Measurements from ENCODE around the gene STPG4. TPM values are rescaled to one million over a fixed set of nuclear protein-coding genes. Genes with fewer than 3 reads are reported as not detected.
"Not testable (repeated sequence)": the region's sequence is repeated elsewhere in the genome, so short reads cannot be mapped to it uniquely, and the experiment has no call there.

Gene STPG4
- total RNA-seq, 8 experiments from 2014 or later, result 0.22 to 1.5 (median 0.50) TPM; not detected in 1

DNA sequence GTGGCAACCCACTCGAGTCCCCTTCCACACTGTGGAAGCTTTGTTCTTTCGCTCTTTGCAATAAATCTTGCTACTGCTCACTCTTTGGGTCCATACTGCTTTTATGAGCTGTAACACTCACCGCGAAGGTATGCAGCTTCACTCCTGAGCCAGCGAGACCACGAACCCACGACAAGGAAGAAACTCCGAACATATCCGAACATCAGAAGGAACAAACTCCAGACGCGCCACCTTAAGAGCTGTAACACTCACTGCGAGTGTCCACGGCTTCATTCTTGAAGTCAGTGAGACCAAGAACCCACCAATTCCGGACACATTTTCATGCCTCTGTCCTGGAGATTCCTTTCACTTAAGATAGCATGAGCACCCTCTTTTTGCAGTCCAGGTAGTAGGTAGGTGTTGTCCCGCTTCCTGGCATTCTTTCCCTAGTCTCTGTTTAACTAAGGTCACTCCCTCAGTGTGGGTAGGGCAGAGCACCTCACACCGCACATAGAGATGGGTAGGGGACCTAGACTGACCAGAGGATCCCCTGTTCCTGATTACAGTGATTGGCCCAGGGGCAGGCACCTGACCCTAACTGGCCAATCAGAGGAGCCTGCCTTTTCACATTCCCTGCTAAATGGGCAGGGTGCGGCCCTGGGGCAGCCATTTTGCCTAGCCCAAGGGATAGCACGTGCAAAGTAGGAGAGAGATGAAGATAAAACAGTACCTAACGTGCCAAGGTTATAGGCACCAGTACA, 46.7 kb downstream of the STPG4 start:
- in situ Hi-C loops (cut with MboI; ENCODE audit: low pct_unique_long_range_greater_than_20kb in 2 of 9, low sequenced_read_pairs in 9 of 9, unreplicated experiment in 9 of 9); H3K4me3 ChIP-seq; H3K4me1 ChIP-seq (replicated peaks in 1 of 2); ATAC-seq (replicated peaks in 6 of 8); H3K27ac ChIP-seq: not testable (repeated sequence)
- WGBS, 10 experiments, result 65 to 100% (median 90%) methylated on average over 2 to 5 of the region's 19 CpGs; no CpG with 5 or more reads in 2 of the 10 experiments

DNA sequence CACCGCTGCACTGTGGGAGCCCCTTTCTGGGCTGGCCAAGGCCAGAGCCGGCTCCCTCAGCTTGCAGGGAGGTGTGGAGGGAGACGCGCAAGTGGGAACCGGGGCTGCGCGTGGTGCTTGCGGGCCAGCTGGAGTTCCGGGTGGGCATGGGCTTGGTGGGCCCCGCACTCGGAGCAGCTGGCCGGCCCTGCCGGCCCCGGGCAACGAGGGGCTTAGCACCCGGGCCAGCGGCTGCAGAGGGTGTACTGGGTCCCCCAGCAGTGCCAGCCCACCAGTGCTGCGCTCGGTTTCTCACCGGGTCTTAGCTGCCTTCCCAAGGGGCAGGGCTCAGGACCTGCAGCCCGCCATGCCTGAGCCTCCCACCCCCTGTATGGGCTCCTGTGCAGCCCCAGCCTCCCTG, 47.9 kb downstream of the STPG4 start:
- WGBS, 10 experiments, result no CpG with 5 or more reads among the region's 21 CpGs

DNA sequence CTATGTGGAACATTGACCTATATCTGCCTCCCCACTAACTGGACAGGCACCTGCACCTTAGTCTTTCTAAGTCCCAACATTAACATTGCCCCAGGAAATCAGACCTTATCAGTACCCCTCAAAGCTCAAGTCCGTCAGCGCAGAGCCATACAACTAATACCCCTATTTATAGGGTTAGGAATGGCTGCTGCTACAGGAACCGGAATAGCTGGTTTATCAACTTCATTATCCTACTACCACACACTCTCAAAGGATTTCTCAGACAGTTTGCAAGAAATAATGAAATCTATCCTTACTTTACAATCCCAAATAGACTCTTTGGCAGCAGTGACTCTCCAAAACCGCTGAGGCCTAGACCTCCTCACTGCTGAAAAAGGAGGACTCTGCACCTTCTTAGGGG, 48.9 kb downstream of the STPG4 start:
- H3K27ac ChIP-seq; in situ Hi-C loops (cut with MboI; ENCODE audit: low pct_unique_long_range_greater_than_20kb in 2 of 9, low sequenced_read_pairs in 9 of 9, unreplicated experiment in 9 of 9); ATAC-seq (replicated peaks in 6 of 8); H3K4me1 ChIP-seq (replicated peaks in 1 of 2); H3K4me3 ChIP-seq: not testable (repeated sequence)
- 100% methylated on average over 2 of the region's 4 CpGs; no CpG with 5 or more reads in 9 of the 10 experiments for WGBS, 10 experiments

More for the DNA sequence above, 47.9 kb downstream of the STPG4 start:
- H3K4me1 ChIP-seq (replicated peaks in 1 of 2); ATAC-seq (replicated peaks in 6 of 8); H3K27ac ChIP-seq; in situ Hi-C loops (cut with MboI; ENCODE audit: low pct_unique_long_range_greater_than_20kb in 2 of 9, low sequenced_read_pairs in 9 of 9, unreplicated experiment in 9 of 9); H3K4me3 ChIP-seq: not testable (repeated sequence)

DNA sequence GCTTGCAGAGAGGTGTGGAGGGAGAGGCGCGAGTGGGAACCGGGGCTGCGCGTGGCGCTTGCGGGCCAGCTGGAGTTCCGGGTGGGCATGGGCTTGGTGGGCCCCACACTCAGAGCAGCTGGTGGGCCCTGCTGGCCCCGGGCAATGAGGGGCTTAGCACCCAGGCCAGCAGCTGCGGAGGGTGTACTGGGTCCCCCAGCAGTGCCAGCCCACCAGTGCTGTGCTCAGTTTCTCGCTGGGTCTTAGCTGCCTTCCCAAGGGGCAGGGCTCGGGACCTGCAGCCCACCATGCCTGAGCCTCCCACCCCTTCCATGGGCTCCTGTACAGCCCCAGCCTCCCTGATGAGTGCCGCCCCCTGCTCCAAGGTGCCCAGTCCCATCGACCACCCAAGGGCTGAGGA, 55.4 kb downstream of the STPG4 start:
- H3K27ac ChIP-seq; H3K4me3 ChIP-seq; in situ Hi-C loops (cut with MboI; ENCODE audit: low pct_unique_long_range_greater_than_20kb in 2 of 9, low sequenced_read_pairs in 9 of 9, unreplicated experiment in 9 of 9); ATAC-seq (replicated peaks in 6 of 8): not testable (repeated sequence)
- H3K4me1 ChIP-seq (replicated peaks in 1 of 2), result peaks cover 14% of the 10 kb centered on the region in 2 donors
- whole genome bisulfite sequencing, 10 experiments, result 100% methylated on average over 6 of the region's 14 CpGs; no CpG with 5 or more reads in 9 of the 10 experiments

DNA sequence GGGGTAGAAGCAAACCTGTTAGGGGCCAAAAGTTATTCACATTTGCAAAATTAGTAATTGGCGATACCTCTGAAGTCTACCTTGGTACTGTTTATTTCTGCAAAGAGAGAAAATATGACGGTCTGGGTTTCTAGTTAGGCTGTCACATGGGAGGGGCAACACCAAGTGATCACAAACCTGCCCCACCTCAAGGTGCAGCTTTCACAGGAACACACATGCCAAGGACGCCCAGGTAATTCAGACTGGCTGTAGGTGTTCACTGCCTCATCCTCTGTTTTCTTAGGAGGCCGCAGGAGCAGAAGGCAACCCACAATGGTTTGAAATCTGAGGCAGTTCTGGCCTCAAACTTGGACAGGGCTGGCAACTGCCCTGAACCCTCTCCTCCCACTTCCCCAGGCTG, 56.2 kb downstream of the STPG4 start:
- in situ Hi-C loops (cut with MboI; ENCODE audit: low pct_unique_long_range_greater_than_20kb in 2 of 9, low sequenced_read_pairs in 9 of 9, unreplicated experiment in 9 of 9), result no loop called here
- 83 to 100% (median 98%) methylated on average over 1 to 4 of the region's 4 CpGs; no CpG with 5 or more reads in 4 of the 10 experiments for WGBS, 10 experiments

DNA sequence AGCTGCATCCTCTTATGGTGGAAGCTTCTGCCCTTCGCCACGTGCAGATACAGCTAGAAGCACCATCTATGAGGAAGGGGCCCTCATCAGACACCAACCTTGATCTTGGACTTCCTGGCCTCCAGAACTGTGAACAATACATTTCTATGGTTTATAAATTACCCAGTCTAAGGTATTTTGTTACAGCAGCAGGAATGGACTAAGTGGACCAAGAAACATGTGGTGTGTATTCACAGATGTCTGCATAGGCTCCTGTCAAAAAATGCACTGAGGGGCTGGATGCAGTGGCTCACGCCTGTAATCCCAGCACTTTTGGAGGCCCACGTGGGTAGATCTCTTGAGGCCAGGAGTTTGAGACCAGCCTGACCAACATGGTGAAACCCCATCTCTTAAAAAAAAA, 57.5 kb downstream of the STPG4 start:
- 42 to 100% (median 71%) methylated on average over 1 to 2 of the region's 4 CpGs; no CpG with 5 or more reads in 4 of the 10 experiments for WGBS, 10 experiments
- in situ Hi-C loops (cut with MboI; ENCODE audit: low pct_unique_long_range_greater_than_20kb in 2 of 9, low sequenced_read_pairs in 9 of 9, unreplicated experiment in 9 of 9), result no loop called here
- no peak overlapping the region for H3K27ac ChIP-seq
- ATAC-seq (replicated peaks in 6 of 8), result no peak
- no peak overlapping the region for H3K4me3 ChIP-seq
- H3K4me1 ChIP-seq (replicated peaks in 1 of 2), result peaks cover 14% of the 10 kb centered on the region in 2 donors

More for the DNA sequence above, 56.2 kb downstream of the STPG4 start:
- H3K27ac ChIP-seq, result no peak overlapping the region
- peaks cover 14% of the 10 kb centered on the region in 2 donors for H3K4me1 ChIP-seq (replicated peaks in 1 of 2)
- ATAC-seq (replicated peaks in 6 of 8), result no peak
- no peak overlapping the region for H3K4me3 ChIP-seq

DNA sequence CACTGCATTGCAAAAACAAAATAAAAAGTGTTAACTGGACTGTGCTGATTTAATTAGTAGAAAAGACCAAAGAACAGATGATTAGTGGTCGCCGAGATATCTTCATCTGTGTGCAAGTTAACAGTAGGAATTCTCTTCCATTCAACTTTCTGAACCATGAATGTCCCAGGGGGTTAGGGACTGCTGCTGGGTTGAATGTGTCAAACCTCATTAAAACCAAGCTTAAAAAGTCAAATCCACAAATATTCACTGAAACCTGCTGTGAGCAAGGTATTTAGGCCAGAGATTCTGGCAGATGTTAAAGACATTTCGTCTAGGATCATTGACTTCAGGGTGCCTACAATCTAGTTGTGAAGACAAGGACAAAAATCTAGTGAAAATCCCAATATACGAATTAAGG, 58.7 kb downstream of the STPG4 start:
- WGBS, 10 experiments, result 68 to 100% (median 87%) methylated on average over 2 to 4 of the region's 4 CpGs; no CpG with 5 or more reads in 1 of the 10 experiments
- Histone ChIP-seq H3K4me1 (replicated peaks in 1 of 2) (peaks cover 12 to 14% of the 10 kb centered on the region in 2 donors), H3K27ac (no peak overlapping the region), H3K4me3 (no peak overlapping the region)
- no peak for ATAC-seq (replicated peaks in 6 of 8)
- in situ Hi-C loops (cut with MboI; ENCODE audit: low pct_unique_long_range_greater_than_20kb in 2 of 9, low sequenced_read_pairs in 9 of 9, unreplicated experiment in 9 of 9), result no loop called here

DNA sequence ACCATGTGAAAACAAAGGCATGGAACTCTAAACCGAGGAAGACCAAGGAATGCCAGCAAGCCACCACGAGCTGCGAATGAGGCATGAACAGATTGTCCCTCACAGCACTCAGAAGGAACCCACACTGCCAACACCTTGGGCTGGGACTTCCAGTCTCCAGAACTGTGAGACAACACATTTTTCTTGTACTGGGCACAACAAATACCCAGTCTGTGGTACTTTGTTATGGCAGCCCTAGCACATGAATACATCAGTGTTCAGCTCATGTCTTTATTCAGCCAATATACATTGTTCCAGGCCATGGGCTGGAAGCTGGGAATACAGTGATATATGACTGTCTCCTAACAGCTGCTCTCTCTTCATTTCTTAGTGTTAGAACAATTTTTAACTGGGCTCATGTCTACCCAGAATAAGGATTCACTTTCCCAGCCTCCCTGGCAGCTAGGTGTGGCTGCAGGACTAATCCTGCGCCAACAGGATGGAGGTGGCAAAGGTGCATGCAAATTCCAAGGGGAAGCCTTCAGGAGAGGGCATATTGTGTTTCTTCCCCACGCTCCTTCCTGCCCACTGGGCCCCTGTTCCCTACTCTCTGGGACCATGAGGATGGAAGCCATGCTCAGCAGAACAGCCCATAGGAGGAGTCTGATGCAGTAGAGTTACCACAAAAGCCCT, 59.6 kb downstream of the STPG4 start:
- Histone ChIP-seq H3K27ac (no peak overlapping the region), H3K4me1 (replicated peaks in 1 of 2) (peaks cover 12 to 14% of the 10 kb centered on the region in 2 donors), H3K4me3 (no peak overlapping the region)
- in situ Hi-C loops (cut with MboI; ENCODE audit: low pct_unique_long_range_greater_than_20kb in 2 of 9, low sequenced_read_pairs in 9 of 9, unreplicated experiment in 9 of 9), result no loop called here
- 60 to 100% (median 94%) methylated on average over 1 to 4 of the region's 5 CpGs; no CpG with 5 or more reads in 4 of the 10 experiments for WGBS, 10 experiments
- peak in 5 of 8 experiments; percentile 58 to 79 (median 71) for ATAC-seq (replicated peaks in 6 of 8)

DNA sequence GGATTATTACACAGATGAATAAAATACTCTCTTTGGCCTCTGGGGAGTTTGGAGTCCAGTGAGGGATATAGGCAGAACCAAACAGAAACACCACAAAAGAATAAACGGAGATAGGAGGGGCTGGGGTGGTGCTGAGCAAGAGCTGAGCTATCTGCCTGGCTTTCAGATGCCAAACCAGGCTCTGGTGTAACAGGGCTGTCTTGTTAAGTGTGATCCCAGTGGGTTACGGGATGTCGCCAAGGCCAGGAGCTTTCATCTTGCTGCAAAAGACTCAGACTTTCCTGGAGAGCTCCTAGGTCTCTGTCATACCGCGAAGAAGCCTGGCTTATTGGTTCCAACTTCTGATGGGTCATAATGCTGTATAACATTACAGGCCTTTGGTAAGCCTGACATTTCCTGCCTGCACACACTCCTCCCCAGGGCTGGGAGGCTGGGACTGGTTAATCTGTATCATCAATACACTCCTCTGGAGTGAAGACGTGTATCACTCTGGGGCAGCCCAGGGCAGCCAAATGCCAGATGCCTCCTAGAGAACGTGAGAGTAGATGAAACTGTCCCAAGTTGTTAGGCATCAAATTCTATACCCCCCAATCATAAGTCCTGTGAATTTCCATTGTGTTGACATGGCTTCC, 60.5 kb downstream of the STPG4 start:
- Histone ChIP-seq H3K27ac (no peak overlapping the region), H3K4me3 (no peak overlapping the region), H3K4me1 (replicated peaks in 1 of 2) (peaks cover 12 to 14% of the 10 kb centered on the region in 2 donors)
- WGBS, 10 experiments, result 12 to 100% (median 73%) methylated on average over 1 to 6 of the region's 7 CpGs; no CpG with 5 or more reads in 2 of the 10 experiments
- in situ Hi-C loops (cut with MboI; ENCODE audit: low pct_unique_long_range_greater_than_20kb in 2 of 9, low sequenced_read_pairs in 9 of 9, unreplicated experiment in 9 of 9), result no loop called here
- peak in 2 of 8 experiments; percentile 56 to 73 for ATAC-seq (replicated peaks in 6 of 8)

DNA sequence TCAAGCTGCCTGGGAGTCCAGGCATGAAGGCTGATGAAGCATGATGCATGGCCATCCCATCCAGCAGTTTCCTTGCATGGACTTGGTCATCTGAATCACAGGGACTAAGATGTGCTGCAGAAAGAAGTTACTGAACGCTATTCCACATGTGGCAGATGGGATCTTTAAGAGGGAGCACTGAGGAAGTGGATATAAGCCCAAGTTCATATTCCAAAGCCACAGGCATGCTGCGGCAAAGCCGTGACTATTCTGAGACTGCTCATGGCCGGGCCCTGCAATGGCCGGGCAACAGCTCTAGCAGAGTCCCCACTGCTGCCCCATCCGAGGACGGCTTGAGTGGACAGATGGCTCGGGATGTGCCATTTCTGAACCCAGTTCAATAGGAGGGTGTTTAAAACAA, 61.5 kb downstream of the STPG4 start:
- in situ Hi-C loops (cut with MboI; ENCODE audit: low pct_unique_long_range_greater_than_20kb in 2 of 9, low sequenced_read_pairs in 9 of 9, unreplicated experiment in 9 of 9), result no loop called here
- 80 to 100% (median 91%) methylated on average over 1 to 8 of the region's 8 CpGs; no CpG with 5 or more reads in 2 of the 10 experiments for WGBS, 10 experiments
- peaks cover 15 to 20% of the 10 kb centered on the region in 2 donors for H3K4me1 ChIP-seq (replicated peaks in 1 of 2)
- H3K4me3 ChIP-seq, result no peak overlapping the region
- ATAC-seq (replicated peaks in 6 of 8), result no peak
- no peak overlapping the region for H3K27ac ChIP-seq

DNA sequence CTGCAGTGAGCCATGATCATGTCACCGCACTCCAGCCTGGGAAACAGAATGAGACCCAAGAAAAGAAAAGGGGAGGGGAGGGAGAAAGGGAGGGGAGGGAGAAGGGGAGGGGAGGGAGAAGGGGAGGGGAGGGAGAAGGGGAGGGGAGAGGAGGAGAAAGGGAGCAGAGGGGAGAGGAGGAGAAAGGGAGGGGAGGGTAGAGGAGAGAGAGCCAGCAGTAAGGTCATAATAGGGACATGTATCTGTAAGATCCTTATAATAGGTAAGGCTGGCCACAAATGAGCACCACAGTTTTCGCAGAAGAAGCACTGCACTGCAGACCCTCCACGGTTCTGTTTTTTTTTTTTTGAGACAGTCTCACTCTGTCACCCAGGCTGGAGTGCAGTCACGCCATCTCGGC, 62.6 kb downstream of the STPG4 start:
- Histone ChIP-seq H3K27ac (no peak overlapping the region), H3K4me3 (no peak overlapping the region), H3K4me1 (replicated peaks in 1 of 2) (peaks cover 17 to 20% of the 10 kb centered on the region in 2 donors)
- ATAC-seq (replicated peaks in 6 of 8), result no peak
- in situ Hi-C loops (cut with MboI; ENCODE audit: low pct_unique_long_range_greater_than_20kb in 2 of 9, low sequenced_read_pairs in 9 of 9, unreplicated experiment in 9 of 9), result no loop called here
- WGBS, 10 experiments, result 83 to 94% methylated on average over 2 to 3 of the region's 5 CpGs; no CpG with 5 or more reads in 8 of the 10 experiments

DNA sequence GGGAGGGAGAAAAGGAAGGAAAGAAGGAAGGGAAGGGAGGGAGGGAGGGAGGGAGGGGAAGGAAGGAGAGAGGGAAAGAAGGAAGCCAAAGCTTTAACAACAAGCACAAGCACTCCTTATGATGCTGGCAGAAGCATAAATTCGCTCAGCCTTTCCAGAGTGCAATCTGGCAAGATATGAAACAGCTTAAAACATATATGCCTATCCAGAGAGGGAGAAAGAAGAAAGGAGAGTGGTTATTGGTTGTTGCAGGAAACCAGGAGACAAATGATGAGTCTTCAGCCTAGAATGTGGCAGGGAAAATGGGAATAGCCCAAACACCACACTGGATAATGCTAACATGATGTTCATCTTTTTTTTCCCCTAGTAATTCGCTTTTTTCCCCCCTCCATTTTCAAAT, 64.0 kb downstream of the STPG4 start:
- Histone ChIP-seq H3K4me3 (no peak overlapping the region), H3K4me1 (replicated peaks in 1 of 2) (peaks cover 25% of the 10 kb centered on the region in 2 donors), H3K27ac (no peak overlapping the region)
- no peak for ATAC-seq (replicated peaks in 6 of 8)
- WGBS, 10 experiments, result 60 to 100% (median 80%) methylated on average over 1 to 2 of the region's 2 CpGs; no CpG with 5 or more reads in 3 of the 10 experiments
- in situ Hi-C loops (cut with MboI; ENCODE audit: low pct_unique_long_range_greater_than_20kb in 2 of 9, low sequenced_read_pairs in 9 of 9, unreplicated experiment in 9 of 9), result no loop called here

DNA sequence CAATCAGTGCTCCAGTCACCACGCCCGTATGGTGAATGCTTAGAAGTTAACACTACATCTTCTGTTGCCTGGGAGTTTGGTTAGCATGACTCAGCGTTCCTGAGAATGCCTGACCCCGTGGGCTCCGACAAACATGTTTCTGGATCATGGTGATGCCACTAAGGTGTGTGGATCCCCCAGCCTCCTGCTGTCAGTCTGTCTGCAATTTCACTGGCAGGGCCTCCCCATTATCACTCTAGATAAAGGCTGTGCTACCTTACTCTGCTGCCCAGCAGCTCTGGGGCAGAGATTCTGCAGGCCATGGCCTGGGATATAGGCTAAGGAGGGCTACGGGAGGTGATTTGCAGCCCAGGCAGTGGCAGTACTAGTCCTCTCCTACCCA, 66.0 kb downstream of the STPG4 start:
- in situ Hi-C loops (cut with MboI; ENCODE audit: low pct_unique_long_range_greater_than_20kb in 2 of 9, low sequenced_read_pairs in 9 of 9, unreplicated experiment in 9 of 9), result no loop called here
- Histone ChIP-seq H3K4me3 (no peak overlapping the region), H3K4me1 (replicated peaks in 1 of 2) (peaks cover 19 to 26% of the 10 kb centered on the region in 2 donors), H3K27ac (no peak overlapping the region)
- peak in 4 of 8 experiments; percentile 27 to 85 (median 67) for ATAC-seq (replicated peaks in 6 of 8)
- 53 to 80% (median 63%) methylated on average over 3 to 5 of the region's 6 CpGs; no CpG with 5 or more reads in 6 of the 10 experiments for WGBS, 10 experiments

All from motor neuron (in vitro differentiated cells).